NCI-H187 treated with DMSO at 0.1 percent for 48 hours (cell line): ENCODE measurements around the gene DOK1.

Experiments used
- DNase-seq: peaks from one replicate; lab custom pipeline; 2025; lab: John Stamatoyannopoulos, UW

DOK1 gene

GRCh38 chr2:74525717-74526648 is 28.5 kb upstream of the DOK1 start, which contains the start of gene DQX1:
Gene DQX1, minus strand, starts transcription at chr2:74526231. Its CDS starts 502 bp downstream, at chr2:74525729.
- no peak for DNase-seq

GRCh38 chr2:74526649-74527230 is 27.8 kb upstream of the DOK1 start:
- DNase-seq, result no peak

GRCh38 chr2:74527741-74528140 is 26.8 kb upstream of the DOK1 start:
- no peak for DNase-seq

GRCh38 chr2:74528600-74529356 is 25.7 kb upstream of the DOK1 start:
- DNase-seq, result no peak

GRCh38 chr2:74529357-74530238 is 24.9 kb upstream of the DOK1 start, which contains the start of the genes AUP1 and HTRA2:
Gene AUP1, minus strand, starts transcription at chr2:74529706. Its CDS starts 77 bp downstream, at chr2:74529629.
Gene HTRA2, plus strand, starts transcription at chr2:74529933. Its CDS starts 74 bp downstream, at chr2:74530007.
- peak; percentile 55 for DNase-seq

GRCh38 chr2:74530239-74531187 is 24.0 kb upstream of the DOK1 start:
- no peak for DNase-seq

- DNase-seq, result no peak
Observed at GRCh38 chr2:74531666-74532065, 22.9 kb upstream of the DOK1 start.

GRCh38 chr2:74532222-74532621 is 22.3 kb upstream of the DOK1 start:
- DNase-seq, result no peak

- no peak for DNase-seq
Observed at GRCh38 chr2:74533464-74533863, 21.1 kb upstream of the DOK1 start.

GRCh38 chr2:74534411-74534810 is 20.1 kb upstream of the DOK1 start:
- no peak for DNase-seq

- no peak for DNase-seq
Observed at GRCh38 chr2:74535440-74535965, 19.0 kb upstream of the DOK1 start.

GRCh38 chr2:74536166-74536950 is 18.2 kb upstream of the DOK1 start:
- DNase-seq, result no peak

- no peak for DNase-seq
Observed at GRCh38 chr2:74537140-74537539, 17.4 kb upstream of the DOK1 start.

GRCh38 chr2:74538881-74539339 is 15.6 kb upstream of the DOK1 start:
- DNase-seq, result no peak

- no peak for DNase-seq
Observed at GRCh38 chr2:74540291-74540690, 14.2 kb upstream of the DOK1 start.

GRCh38 chr2:74542978-74543377 is 11.5 kb upstream of the DOK1 start:
- no peak for DNase-seq

- DNase-seq, result no peak
Observed at GRCh38 chr2:74544634-74545033, 9.9 kb upstream of the DOK1 start.

GRCh38 chr2:74546004-74546403 is 8.5 kb upstream of the DOK1 start:
- DNase-seq, result no peak

GRCh38 chr2:74548285-74548899 is 6.1 kb upstream of the DOK1 start:
- no peak for DNase-seq
